Measurements from ENCODE around the gene VSNL1. TPM values are rescaled to one million over a fixed set of nuclear protein-coding genes. Genes with fewer than 3 reads are reported as not detected.

The VSNL1 gene
- total RNA-seq = 1 to 10 TPM in 1 of 4 donors, under 1 TPM in 2, not detected in 1; 0.27 to 1.1 (median 0.36) TPM
- polyA plus RNA-seq = 1 to 10 TPM in 2 of 3 donors, not detected in 1; 3.5 to 5.1 TPM

- peak within 1 kb of the TSS; percentile 33 to 60 (median 51) for H3K4me3 ChIP-seq
- H3K9me3 ChIP-seq = no peaks in the 10 kb centered on the region
- H3K27me3 ChIP-seq = peaks cover 0 to 26% (median 3%) of the 10 kb centered on the region in 3 donors
- 1 to 2% methylated on average over 43 of the region's 43 CpGs for WGBS, 2 donors
- peak within 1 kb of the TSS; percentile 56 to 85 (median 74) for H3K27ac ChIP-seq
- peaks cover 0 to 33% (median 25%) of the 10 kb centered on the region in 4 donors for H3K4me1 ChIP-seq
- TF ChIP-seq POLR2AphosphoS5 (IDR thresholded peaks at IDR 0.05) = peak in 1 of 4 donors; percentile 9
- no peak for TF ChIP-seq CTCF (IDR thresholded peaks at IDR 0.05)
- intact Hi-C loops (cut with DNase I) = no loop called here
- H3K36me3 ChIP-seq = no peaks in the 10 kb centered on the region
- peak; percentile 84 for DNase-seq
These were observed at the start of gene VSNL1 for GRCh38 chr2:17540093-17540812. Gene VSNL1 (plus strand): TSS chr2:17540696. CDS start chr2:17592075, 51,379 bp downstream.

- Histone ChIP-seq H3K27ac (no peak overlapping the region), H3K4me3 (no peak overlapping the region), H3K36me3 (no peaks in the 10 kb centered on the region), H3K27me3 (no peaks in the 10 kb centered on the region), H3K4me1 (no peaks in the 10 kb centered on the region), H3K9me3 (no peaks in the 10 kb centered on the region)
- 36 to 53% methylated on average over 1 of the region's 1 CpG for WGBS, 2 donors
- intact Hi-C loops (cut with DNase I) = no loop called here
- no peak for DNase-seq
- no peak for TF ChIP-seq EP300 (IDR thresholded peaks at IDR 0.05)
- no peak for TF ChIP-seq POLR2A (IDR thresholded peaks at IDR 0.05)
- no peak for TF ChIP-seq CTCF (IDR thresholded peaks at IDR 0.05)
- TF ChIP-seq POLR2AphosphoS5 (IDR thresholded peaks at IDR 0.05) = no peak
These were observed 44.9 kb upstream of the VSNL1 start for GRCh38 chr2:17495590-17495989.

GRCh38 chr2:17497718-17498117, 42.8 kb upstream of the VSNL1 start:
- Histone ChIP-seq H3K4me3 (no peak overlapping the region), H3K4me1 (no peaks in the 10 kb centered on the region), H3K27me3 (no peaks in the 10 kb centered on the region), H3K27ac (no peak overlapping the region), H3K9me3 (no peaks in the 10 kb centered on the region), H3K36me3 (no peaks in the 10 kb centered on the region)
- no peak for DNase-seq
- intact Hi-C loops (cut with DNase I) = no loop called here
- TF ChIP-seq EP300 (IDR thresholded peaks at IDR 0.05) (no peak), CTCF (IDR thresholded peaks at IDR 0.05) (no peak), POLR2A (IDR thresholded peaks at IDR 0.05) (no peak), POLR2AphosphoS5 (IDR thresholded peaks at IDR 0.05) (no peak)
- 45 to 70% methylated on average over 1 of the region's 1 CpG for WGBS, 2 donors

- intact Hi-C loops (cut with DNase I) = no loop called here
- DNase-seq = no peak
- H3K4me1 ChIP-seq = no peaks in the 10 kb centered on the region
- WGBS, 2 donors = 84 to 88% methylated on average over 2 of the region's 2 CpGs
- no peak overlapping the region for H3K27ac ChIP-seq
- H3K27me3 ChIP-seq = no peaks in the 10 kb centered on the region
- no peaks in the 10 kb centered on the region for H3K9me3 ChIP-seq
- no peaks in the 10 kb centered on the region for H3K36me3 ChIP-seq
- no peak overlapping the region for H3K4me3 ChIP-seq
- TF ChIP-seq CTCF (IDR thresholded peaks at IDR 0.05) = no peak
- TF ChIP-seq POLR2A (IDR thresholded peaks at IDR 0.05) = no peak
- no peak for TF ChIP-seq POLR2AphosphoS5 (IDR thresholded peaks at IDR 0.05)
- TF ChIP-seq EP300 (IDR thresholded peaks at IDR 0.05) = no peak
These were observed 33.5 kb upstream of the VSNL1 start for GRCh38 chr2:17506736-17507616.
